Measurements from ENCODE around the gene SHANK2. TPM values are rescaled to one million over a fixed set of nuclear protein-coding genes. Genes with fewer than 3 reads are reported as not detected.

The SHANK2 gene
- polyA plus RNA-seq, 1 donor (not counting 4 experiments of a cell fraction or from before 2014, with no cell fraction given): 0.22 TPM

DNA sequence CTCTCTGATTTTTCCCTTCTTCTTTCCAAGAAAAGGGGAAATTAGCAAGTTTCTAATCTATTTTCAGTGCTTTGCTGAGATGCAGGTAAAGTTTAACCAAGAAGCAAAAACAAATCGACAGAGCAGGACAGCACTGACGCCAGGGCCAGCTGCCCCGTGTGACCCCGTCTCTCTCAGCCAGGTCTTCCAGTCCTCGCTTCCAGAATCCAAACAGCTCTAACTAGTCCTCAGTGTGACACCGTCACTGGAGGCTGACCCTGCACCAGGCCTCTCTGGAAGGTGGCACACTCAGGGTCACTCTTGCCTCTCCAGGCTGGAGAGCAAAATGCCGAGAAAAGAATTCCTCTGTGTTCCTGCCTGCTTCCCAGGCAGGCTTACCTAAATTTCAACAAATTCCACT lies 44.8 kb downstream of the SHANK2 start:
- dilution Hi-C loops (cut with MboI; ENCODE audit: extremely low pct_ligation_motif_present, low sequenced_read_pairs): no loop called here
- Histone ChIP-seq H4K20me1 (ENCODE audit: control insufficient read depth, extremely low read depth, insufficient read depth, low read length) (no peaks in the 10 kb centered on the region), H3K79me2 (ENCODE audit: control insufficient read depth, insufficient read depth, low read length) (no peaks in the 10 kb centered on the region), H3K9me3 (ENCODE audit: control insufficient read depth, low read depth, low read length) (peaks cover 3% of the 10 kb centered on the region), H3K4me1 (ENCODE audit: control insufficient read depth, extremely low read depth, insufficient read depth, low read length) (no peaks in the 10 kb centered on the region), H3K9me1 (ENCODE audit: control insufficient read depth, extremely low read depth, insufficient read depth, low read length) (no peaks in the 10 kb centered on the region), H3K4me3 (ENCODE audit: control insufficient read depth in 2 of 3, extremely low read depth in 1 of 3, insufficient read depth in 2 of 3, low read depth in 1 of 3, low read length in 3 of 3) (no peak overlapping the region), H3K4me2 (ENCODE audit: control insufficient read depth, extremely low read depth, insufficient read depth, low read depth, low read length) (no peak overlapping the region), H3K9ac (ENCODE audit: control insufficient read depth, extremely low read depth, insufficient read depth, low read length) (no peak overlapping the region), H3K27ac (ENCODE audit: control insufficient read depth, insufficient read depth, low read length) (no peak overlapping the region), H3K36me3 (ENCODE audit: control insufficient read depth in 2 of 2, extremely low read depth in 1 of 2, insufficient read depth in 2 of 2, low read length in 2 of 2) (no peaks in the 10 kb centered on the region), H2AFZ (ENCODE audit: control insufficient read depth, low read length) (no peak overlapping the region), H3K27me3 (ENCODE audit: control insufficient read depth, extremely low read depth, insufficient read depth, low read length) (peaks cover 9% of the 10 kb centered on the region)
- FAIRE-seq (no peak), DNase-seq (ENCODE audit: low read depth, low spot score) (no peak)
- no peak for TF ChIP-seq EZH2 (IDR thresholded peaks at IDR 0.05; ENCODE audit: low read length)
- TF ChIP-seq, protein P1, sequence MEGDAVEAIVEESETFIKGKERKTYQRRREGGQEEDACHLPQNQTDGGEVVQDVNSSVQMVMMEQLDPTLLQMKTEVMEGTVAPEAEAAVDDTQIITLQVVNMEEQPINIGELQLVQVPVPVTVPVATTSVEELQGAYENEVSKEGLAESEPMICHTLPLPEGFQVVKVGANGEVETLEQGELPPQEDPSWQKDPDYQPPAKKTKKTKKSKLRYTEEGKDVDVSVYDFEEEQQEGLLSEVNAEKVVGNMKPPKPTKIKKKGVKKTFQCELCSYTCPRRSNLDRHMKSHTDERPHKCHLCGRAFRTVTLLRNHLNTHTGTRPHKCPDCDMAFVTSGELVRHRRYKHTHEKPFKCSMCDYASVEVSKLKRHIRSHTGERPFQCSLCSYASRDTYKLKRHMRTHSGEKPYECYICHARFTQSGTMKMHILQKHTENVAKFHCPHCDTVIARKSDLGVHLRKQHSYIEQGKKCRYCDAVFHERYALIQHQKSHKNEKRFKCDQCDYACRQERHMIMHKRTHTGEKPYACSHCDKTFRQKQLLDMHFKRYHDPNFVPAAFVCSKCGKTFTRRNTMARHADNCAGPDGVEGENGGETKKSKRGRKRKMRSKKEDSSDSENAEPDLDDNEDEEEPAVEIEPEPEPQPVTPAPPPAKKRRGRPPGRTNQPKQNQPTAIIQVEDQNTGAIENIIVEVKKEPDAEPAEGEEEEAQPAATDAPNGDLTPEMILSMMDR (optimal IDR thresholded peaks at IDR 0.05 in 1 of 3, IDR thresholded peaks at IDR 0.05 in 1 of 3, conservative IDR thresholded peaks at IDR 0.05 in 1 of 3; ENCODE audit: extremely low read depth in 1 of 3, insufficient read depth in 2 of 3, low read length in 3 of 3): no peak

DNA sequence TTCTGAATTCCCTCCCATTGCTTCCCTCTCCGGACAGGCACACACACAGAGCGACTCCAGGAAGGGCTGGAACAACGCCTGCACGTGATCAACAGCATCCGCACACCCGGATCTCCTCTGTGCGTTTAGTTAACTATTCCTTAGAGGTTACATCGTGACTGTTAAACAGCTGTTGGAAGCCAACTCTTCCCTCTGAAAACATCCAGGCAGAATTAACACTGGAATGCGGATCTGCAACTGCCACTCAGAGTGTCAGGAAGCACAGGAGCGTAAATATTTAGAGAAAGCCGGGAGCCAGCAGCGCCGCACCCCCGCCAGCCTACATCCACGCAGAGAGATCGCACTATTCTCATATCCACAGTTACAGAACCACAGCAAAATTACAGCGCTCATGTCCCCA lies 46.2 kb downstream of the SHANK2 start:
- Histone ChIP-seq H3K9ac (ENCODE audit: control insufficient read depth, extremely low read depth, insufficient read depth, low read length) (no peak overlapping the region), H3K27ac (ENCODE audit: control insufficient read depth, insufficient read depth, low read length) (no peak overlapping the region), H3K4me2 (ENCODE audit: control insufficient read depth, extremely low read depth, insufficient read depth, low read depth, low read length) (no peak overlapping the region), H3K27me3 (ENCODE audit: control insufficient read depth, extremely low read depth, insufficient read depth, low read length) (peaks cover 6% of the 10 kb centered on the region), H3K9me3 (ENCODE audit: control insufficient read depth, low read depth, low read length) (peaks cover 3% of the 10 kb centered on the region), H2AFZ (ENCODE audit: control insufficient read depth, low read length) (no peak overlapping the region), H3K4me1 (ENCODE audit: control insufficient read depth, extremely low read depth, insufficient read depth, low read length) (no peaks in the 10 kb centered on the region), H4K20me1 (ENCODE audit: control insufficient read depth, extremely low read depth, insufficient read depth, low read length) (no peaks in the 10 kb centered on the region), H3K9me1 (ENCODE audit: control insufficient read depth, extremely low read depth, insufficient read depth, low read length) (no peaks in the 10 kb centered on the region), H3K4me3 (ENCODE audit: control insufficient read depth in 2 of 3, extremely low read depth in 1 of 3, insufficient read depth in 2 of 3, low read depth in 1 of 3, low read length in 3 of 3) (no peak overlapping the region), H3K36me3 (ENCODE audit: control insufficient read depth in 2 of 2, extremely low read depth in 1 of 2, insufficient read depth in 2 of 2, low read length in 2 of 2) (no peaks in the 10 kb centered on the region), H3K79me2 (ENCODE audit: control insufficient read depth, insufficient read depth, low read length) (no peaks in the 10 kb centered on the region)
- DNase-seq (ENCODE audit: low read depth, low spot score) (no peak), FAIRE-seq (no peak)
- TF ChIP-seq EZH2 (IDR thresholded peaks at IDR 0.05; ENCODE audit: low read length): no peak
- TF ChIP-seq, protein P1 (optimal IDR thresholded peaks at IDR 0.05 in 1 of 3, IDR thresholded peaks at IDR 0.05 in 1 of 3, conservative IDR thresholded peaks at IDR 0.05 in 1 of 3; ENCODE audit: extremely low read depth in 1 of 3, insufficient read depth in 2 of 3, low read length in 3 of 3): no peak
- dilution Hi-C loops (cut with MboI; ENCODE audit: extremely low pct_ligation_motif_present, low sequenced_read_pairs): no loop called here
